Measurements from ENCODE around the gene AP5S1.

GRCh38 chr20:3842348-3842930, 22.1 kb downstream of the AP5S1 start:
- TF ChIP-seq CTCF (conservative IDR thresholded peaks at IDR 0.05; ENCODE audit: low read depth, low read length) (no peak), EZH2 (IDR thresholded peaks at IDR 0.05; ENCODE audit: borderline replicate concordance, low read depth, low read length, poor library complexity, severe bottlenecking) (no peak)

All from A673 (cell line).